Kidney epithelial cell (primary cell): ENCODE data around the gene RAB6B. TPM values are rescaled to one million over a fixed set of nuclear protein-coding genes. Genes with fewer than 3 reads are reported as not detected.

Source experiments
- DNase-seq: peaks from one replicate; pipeline ENCODE4 v3.0.0-alpha.2; 2010; ENCODE audit warnings: low read depth
- H3K27me3 ChIP-seq: 2 replicates; pipeline ENCODE4 v1.6.0; 2011; ENCODE audit warnings: low read length; ENCODE audit not compliant: control insufficient read depth, insufficient read depth
- H3K36me3 ChIP-seq: 2 replicates; pipeline ENCODE4 v1.5.1; 2011; ENCODE audit warnings: low read length; ENCODE audit not compliant: control insufficient read depth, insufficient read depth
- H3K4me3 ChIP-seq: 2 replicates; pipeline ENCODE4 v1.5.1; 2011; ENCODE audit warnings: low read depth, mild to moderate bottlenecking, control low read depth, low read length
- total RNA-seq: library from RNA; depleted of rRNA; stranded (reverse); fragments of >200 nt; gene quantifications from 2 replicates; pipeline ENCODE4 v1.2.3, GENCODE V29; 2015
- TF ChIP-seq, protein P1 (sequence below): IDR thresholded peaks from 2 replicates; pipeline ENCODE4 v1.5.1; 2011; ENCODE audit warnings: mild to moderate bottlenecking, moderate library complexity, low read length, control low read depth, inconsistent platforms; ENCODE audit not compliant: insufficient read depth, poor library complexity, severe bottlenecking

Gene RAB6B
- total RNA-seq, 1 donor from 2014 or later = 4.4 TPM

GRCh38 chr3:133855002-133855370, 40.7 kb downstream of the RAB6B start:
- TF ChIP-seq, protein P1, sequence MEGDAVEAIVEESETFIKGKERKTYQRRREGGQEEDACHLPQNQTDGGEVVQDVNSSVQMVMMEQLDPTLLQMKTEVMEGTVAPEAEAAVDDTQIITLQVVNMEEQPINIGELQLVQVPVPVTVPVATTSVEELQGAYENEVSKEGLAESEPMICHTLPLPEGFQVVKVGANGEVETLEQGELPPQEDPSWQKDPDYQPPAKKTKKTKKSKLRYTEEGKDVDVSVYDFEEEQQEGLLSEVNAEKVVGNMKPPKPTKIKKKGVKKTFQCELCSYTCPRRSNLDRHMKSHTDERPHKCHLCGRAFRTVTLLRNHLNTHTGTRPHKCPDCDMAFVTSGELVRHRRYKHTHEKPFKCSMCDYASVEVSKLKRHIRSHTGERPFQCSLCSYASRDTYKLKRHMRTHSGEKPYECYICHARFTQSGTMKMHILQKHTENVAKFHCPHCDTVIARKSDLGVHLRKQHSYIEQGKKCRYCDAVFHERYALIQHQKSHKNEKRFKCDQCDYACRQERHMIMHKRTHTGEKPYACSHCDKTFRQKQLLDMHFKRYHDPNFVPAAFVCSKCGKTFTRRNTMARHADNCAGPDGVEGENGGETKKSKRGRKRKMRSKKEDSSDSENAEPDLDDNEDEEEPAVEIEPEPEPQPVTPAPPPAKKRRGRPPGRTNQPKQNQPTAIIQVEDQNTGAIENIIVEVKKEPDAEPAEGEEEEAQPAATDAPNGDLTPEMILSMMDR = no peak
- H3K4me3 ChIP-seq = no peak overlapping the region
- DNase-seq = no peak

DNA sequence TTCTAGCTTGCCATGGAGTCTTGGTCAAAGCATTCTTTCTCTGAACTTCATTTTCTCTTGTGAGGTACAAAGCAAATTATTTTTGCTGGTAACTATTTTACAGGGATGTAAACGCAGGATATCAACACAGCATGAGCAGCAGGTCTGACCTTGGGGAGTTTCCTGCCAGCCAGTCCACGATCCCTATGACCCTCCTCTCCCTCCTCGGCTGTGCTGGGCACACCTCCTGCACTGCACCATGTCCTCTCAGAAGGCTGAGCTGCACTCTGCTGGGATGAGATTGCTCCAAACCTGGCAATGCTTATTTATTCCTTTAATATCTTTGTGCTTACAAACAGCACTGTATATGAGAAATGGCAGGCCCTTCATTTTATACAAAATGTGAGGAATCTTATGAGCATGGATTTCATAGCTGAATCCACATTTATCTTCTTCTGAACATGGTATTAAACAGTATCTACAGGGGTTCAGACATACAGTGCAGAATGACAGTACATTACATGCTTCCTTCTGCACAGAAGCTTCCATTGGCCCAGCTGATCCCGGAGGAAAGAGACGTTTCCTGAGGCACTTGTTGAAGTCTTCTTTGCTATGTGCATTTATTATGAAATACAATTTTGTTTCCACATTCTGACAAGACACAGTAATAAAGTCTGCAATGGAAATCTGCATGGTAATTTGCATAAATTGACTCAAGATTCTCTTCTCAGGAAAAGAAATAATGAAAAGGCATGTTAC, 41.2 kb downstream of the RAB6B start:
- no peak overlapping the region for H3K4me3 ChIP-seq
- DNase-seq = no peak
- TF ChIP-seq, protein P1 = no peak
- H3K36me3 ChIP-seq = no peaks in the 10 kb centered on the region
- no peaks in the 10 kb centered on the region for H3K27me3 ChIP-seq

More at GRCh38 chr3:133855002-133855370, 40.7 kb downstream of the RAB6B start:
- Histone ChIP-seq H3K36me3 (no peaks in the 10 kb centered on the region), H3K27me3 (no peaks in the 10 kb centered on the region)

- no peak for DNase-seq
- H3K27me3 ChIP-seq = no peaks in the 10 kb centered on the region
- H3K36me3 ChIP-seq = no peaks in the 10 kb centered on the region
- H3K4me3 ChIP-seq = no peak overlapping the region
- TF ChIP-seq, protein P1 = no peak
These were observed 41.8 kb downstream of the RAB6B start for GRCh38 chr3:133853925-133854227.

DNA sequence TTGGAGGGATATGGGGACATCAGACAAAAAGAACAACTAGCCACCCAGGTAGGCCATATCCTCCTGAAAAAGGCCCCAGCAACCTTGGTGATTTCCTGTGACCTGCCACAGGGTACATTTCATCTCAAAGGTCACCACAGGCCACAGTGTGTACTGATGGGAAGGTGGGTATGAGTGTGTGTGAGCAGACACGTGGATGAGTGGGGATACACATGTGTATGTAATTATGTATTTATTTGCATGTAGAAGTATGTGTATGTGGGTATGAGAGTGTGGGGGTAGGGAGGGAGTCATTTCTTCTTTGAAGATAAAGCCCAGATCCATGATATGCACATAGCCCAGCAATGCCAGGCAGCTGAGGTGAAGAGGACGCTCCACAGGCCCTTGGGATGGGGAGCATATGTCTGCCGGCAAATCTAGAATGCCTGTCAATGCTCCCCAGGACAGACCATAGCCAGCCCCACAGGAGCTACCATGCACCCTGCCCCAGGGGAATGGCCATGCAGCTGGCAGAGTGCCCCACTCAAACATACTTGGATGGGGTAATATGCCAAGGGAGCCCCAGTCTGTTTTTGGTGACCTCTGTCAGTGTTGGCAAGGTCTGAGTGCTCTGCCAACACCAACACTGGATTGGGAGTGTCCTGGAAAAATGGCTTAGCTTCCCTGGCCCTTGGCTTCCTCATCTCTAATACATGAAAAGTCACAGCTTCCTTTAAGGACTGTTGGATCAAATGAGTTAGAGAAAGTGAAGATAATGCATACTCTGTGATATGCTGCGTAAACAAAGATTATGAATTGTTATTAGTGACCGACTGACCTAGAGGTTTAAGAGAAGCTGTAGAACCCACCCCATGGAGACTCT, 42.4 kb downstream of the RAB6B start:
- TF ChIP-seq, protein P1 = no peak
- no peak for DNase-seq
- no peaks in the 10 kb centered on the region for H3K36me3 ChIP-seq
- H3K27me3 ChIP-seq = no peaks in the 10 kb centered on the region
- H3K4me3 ChIP-seq = no peak overlapping the region

GRCh38 chr3:133851931-133852330, 43.8 kb downstream of the RAB6B start:
- TF ChIP-seq, protein P1 = no peak
- DNase-seq = no peak
- Histone ChIP-seq H3K27me3 (no peaks in the 10 kb centered on the region), H3K4me3 (no peak overlapping the region), H3K36me3 (no peaks in the 10 kb centered on the region)
